ENCODE results near the gene PARM1. TPM values are rescaled to one million over a fixed set of nuclear protein-coding genes. Genes with fewer than 3 reads are reported as not detected.
A peak's percentile ranks its signal among the peaks of the same experiment; 100 is the strongest.

The PARM1 gene
- total and polyA plus RNA-seq, 2 donors from 2014 or later, result 42.9 to 62.3 TPM

DNA sequence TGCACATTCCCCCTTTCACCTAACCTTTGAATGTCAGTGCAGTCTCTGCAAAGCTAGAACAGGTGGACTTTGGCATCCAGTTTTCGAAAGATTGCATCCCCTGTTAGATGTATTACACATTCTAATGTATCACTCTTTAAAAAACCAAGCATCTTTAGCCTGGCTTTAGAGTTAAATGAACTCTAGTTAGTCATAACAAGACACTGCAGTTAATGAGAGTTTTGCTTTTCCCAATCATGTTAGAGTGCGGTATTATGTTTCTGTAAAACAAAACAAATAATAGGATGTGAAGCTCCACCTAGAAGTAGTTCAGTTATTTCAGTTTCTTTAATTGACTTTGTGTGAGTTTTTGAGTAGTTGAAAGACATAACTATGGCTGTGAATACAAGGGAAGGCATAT is 42.2 kb downstream of the PARM1 start:
- no peaks in the 10 kb centered on the region for H3K36me3 ChIP-seq (ENCODE audit: control insufficient read depth in 2 of 3, insufficient read depth in 3 of 3, low read length in 3 of 3)
- H3K4me3 ChIP-seq (ENCODE audit: low read length in 3 of 3), result no peak overlapping the region
- H3K9ac ChIP-seq (ENCODE audit: low read length in 3 of 3), result no peak overlapping the region
- no peaks in the 10 kb centered on the region for H3K9me3 ChIP-seq (ENCODE audit: control insufficient read depth in 2 of 3, insufficient read depth in 1 of 3, low read length in 3 of 3)
- no peaks in the 10 kb centered on the region for H3K27me3 ChIP-seq (ENCODE audit: control insufficient read depth, insufficient read depth, low read length)
- FAIRE-seq, result no peak
- intact Hi-C loops (cut with DNase I), result no loop called here
- TF ChIP-seq, protein P1, sequence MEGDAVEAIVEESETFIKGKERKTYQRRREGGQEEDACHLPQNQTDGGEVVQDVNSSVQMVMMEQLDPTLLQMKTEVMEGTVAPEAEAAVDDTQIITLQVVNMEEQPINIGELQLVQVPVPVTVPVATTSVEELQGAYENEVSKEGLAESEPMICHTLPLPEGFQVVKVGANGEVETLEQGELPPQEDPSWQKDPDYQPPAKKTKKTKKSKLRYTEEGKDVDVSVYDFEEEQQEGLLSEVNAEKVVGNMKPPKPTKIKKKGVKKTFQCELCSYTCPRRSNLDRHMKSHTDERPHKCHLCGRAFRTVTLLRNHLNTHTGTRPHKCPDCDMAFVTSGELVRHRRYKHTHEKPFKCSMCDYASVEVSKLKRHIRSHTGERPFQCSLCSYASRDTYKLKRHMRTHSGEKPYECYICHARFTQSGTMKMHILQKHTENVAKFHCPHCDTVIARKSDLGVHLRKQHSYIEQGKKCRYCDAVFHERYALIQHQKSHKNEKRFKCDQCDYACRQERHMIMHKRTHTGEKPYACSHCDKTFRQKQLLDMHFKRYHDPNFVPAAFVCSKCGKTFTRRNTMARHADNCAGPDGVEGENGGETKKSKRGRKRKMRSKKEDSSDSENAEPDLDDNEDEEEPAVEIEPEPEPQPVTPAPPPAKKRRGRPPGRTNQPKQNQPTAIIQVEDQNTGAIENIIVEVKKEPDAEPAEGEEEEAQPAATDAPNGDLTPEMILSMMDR (IDR thresholded peaks at IDR 0.05; ENCODE audit: borderline replicate concordance, extremely low read depth, insufficient read depth), result no peak
- peaks cover 0 to 15% (median 1%) of the 10 kb centered on the region in 3 donors for H3K4me1 ChIP-seq (ENCODE audit: control insufficient read depth in 2 of 3, insufficient read depth in 2 of 3, low read depth in 1 of 3, low read length in 3 of 3)
- no peak overlapping the region for H3K27ac ChIP-seq (ENCODE audit: low read depth in 2 of 2, low read length in 2 of 2)
- DNase-seq, result peak in 1 of 5 donors; percentile 16

DNA sequence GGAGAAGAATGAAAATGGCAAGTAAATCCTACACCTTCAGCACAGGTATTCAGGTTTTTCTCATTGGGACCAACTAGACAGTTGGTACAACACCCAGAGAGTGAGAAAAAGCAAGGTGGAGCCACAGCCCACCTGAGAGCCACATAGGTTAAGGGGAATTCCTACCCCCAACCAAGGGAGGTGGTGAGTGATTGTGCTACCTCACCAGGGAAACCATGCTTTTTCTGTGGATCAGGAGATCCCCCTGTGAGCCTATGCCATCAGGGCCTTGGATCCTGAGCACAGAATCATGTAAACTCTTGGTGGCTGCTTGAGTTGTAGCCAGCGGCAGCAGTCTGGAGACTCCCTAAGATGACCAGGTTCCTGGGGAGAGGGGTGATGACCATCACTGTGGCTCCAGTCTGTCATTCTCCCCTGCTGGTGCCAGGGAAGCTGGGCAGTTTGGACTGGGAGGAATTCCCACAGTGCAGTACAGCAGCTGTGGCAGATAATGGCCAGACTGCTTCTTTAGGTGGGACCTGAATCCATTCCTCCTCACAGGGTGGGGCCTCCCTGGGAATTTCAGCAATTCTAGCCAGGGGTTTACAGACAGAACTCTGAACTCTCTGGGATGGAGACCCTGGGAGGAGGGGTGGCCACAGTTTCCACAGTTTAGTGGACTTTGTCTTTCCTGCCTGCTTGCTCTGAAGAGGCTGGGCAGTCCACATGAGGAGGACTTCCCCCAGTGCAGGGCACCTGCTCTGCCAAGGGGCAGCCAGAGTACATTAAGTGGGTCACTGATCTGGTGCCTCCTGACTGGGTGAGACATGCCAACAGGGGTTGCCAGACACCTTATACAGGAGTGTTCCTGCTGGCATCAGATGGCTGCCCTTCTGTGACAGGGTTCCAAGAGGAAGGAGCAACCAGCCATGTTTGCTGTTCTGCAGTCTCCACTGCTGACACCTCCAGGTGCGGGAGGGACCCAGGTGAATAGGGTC is 43.2 kb downstream of the PARM1 start:
- DNase-seq (peak in 2 of 5 donors; percentile 16 to 20), FAIRE-seq (no peak)
- Histone ChIP-seq H3K36me3 (ENCODE audit: control insufficient read depth in 2 of 3, insufficient read depth in 3 of 3, low read length in 3 of 3) (no peaks in the 10 kb centered on the region), H3K4me3 (ENCODE audit: low read length in 3 of 3) (no peak overlapping the region), H3K9ac (ENCODE audit: low read length in 3 of 3) (no peak overlapping the region), H3K9me3 (ENCODE audit: control insufficient read depth in 2 of 3, insufficient read depth in 1 of 3, low read length in 3 of 3) (no peaks in the 10 kb centered on the region), H3K27ac (ENCODE audit: low read depth in 2 of 2, low read length in 2 of 2) (peak overlapping the region in 1 of 2 donors; percentile 2), H3K27me3 (ENCODE audit: control insufficient read depth, insufficient read depth, low read length) (no peaks in the 10 kb centered on the region), H3K4me1 (ENCODE audit: control insufficient read depth in 2 of 3, insufficient read depth in 2 of 3, low read depth in 1 of 3, low read length in 3 of 3) (peaks cover 0 to 14% (median 0%) of the 10 kb centered on the region in 3 donors)
- TF ChIP-seq, protein P1 (IDR thresholded peaks at IDR 0.05; ENCODE audit: borderline replicate concordance, extremely low read depth, insufficient read depth), result no peak
- intact Hi-C loops (cut with DNase I), result no loop called here

DNA sequence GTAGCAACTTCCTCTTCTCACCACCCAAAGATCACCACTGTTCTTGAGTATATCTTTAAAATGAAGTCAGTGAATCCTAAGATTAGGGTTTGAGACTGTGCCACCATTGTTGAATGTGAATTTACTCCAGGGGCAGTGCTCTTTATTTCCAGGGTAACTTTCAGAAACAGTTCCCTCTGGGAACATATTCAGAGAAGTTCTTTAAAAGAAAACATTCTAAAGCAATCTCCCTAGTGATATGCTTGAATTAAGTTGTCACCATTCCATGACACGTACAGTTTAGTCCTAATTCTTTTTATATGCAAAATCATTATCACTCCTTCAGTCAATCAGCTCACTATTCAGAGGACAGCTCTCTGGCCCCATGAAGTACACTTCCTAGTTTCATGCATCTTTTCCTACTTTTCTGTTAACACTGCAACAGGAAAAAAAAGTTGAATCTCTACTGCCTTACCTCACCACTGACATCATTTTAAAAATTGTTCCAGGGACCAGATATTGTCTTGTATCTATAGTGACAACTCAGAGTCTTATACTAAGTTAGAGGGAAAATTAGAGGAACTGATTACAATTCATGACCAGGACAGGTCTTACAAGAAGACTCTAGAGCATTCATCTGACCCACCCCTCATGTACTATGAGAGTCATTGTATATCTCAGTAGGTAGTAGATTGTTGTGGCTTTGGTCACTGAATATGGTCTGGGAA is 49.8 kb downstream of the PARM1 start:
- intact Hi-C loops (cut with DNase I), result no loop called here
- FAIRE-seq, result no peak

More for the DNA sequence above, 49.8 kb downstream of the PARM1 start:
- Histone ChIP-seq H3K9me3 (ENCODE audit: control insufficient read depth in 2 of 3, insufficient read depth in 1 of 3, low read length in 3 of 3) (no peaks in the 10 kb centered on the region), H3K4me3 (ENCODE audit: low read length in 3 of 3) (no peak overlapping the region), H3K9ac (ENCODE audit: low read length in 3 of 3) (no peak overlapping the region), H3K27me3 (ENCODE audit: control insufficient read depth, insufficient read depth, low read length) (no peaks in the 10 kb centered on the region), H3K36me3 (ENCODE audit: control insufficient read depth in 2 of 3, insufficient read depth in 3 of 3, low read length in 3 of 3) (no peaks in the 10 kb centered on the region), H3K27ac (ENCODE audit: low read depth in 2 of 2, low read length in 2 of 2) (no peak overlapping the region), H3K4me1 (ENCODE audit: control insufficient read depth in 2 of 3, insufficient read depth in 2 of 3, low read depth in 1 of 3, low read length in 3 of 3) (no peaks in the 10 kb centered on the region)
- DNase-seq, result no peak
- TF ChIP-seq, protein P1 (IDR thresholded peaks at IDR 0.05; ENCODE audit: borderline replicate concordance, extremely low read depth, insufficient read depth), result no peak

Measured in kidney (tissue), 14 donors.